HG03175 (cell line): ENCODE data around the gene HYCC1.
A peak's percentile ranks its signal among the peaks of the same experiment; 100 is the strongest.

Experiments
- ATAC-seq: cut with Tn5 transposase; IDR thresholded peaks from one replicate; pipeline ENCODE4 v1.9.1; 2021; ENCODE audit warnings: mild to moderate bottlenecking, moderate library complexity; ENCODE audit not compliant: unreplicated experiment

The HYCC1 gene

GRCh38 chr7:23017309-23017708 lies 3.4 kb upstream of the HYCC1 start:
- no peak for ATAC-seq

- no peak for ATAC-seq
These were observed 2.7 kb upstream of the HYCC1 start for GRCh38 chr7:23016345-23017253.

GRCh38 chr7:23014681-23015080 lies 751 bp upstream of the HYCC1 start:
- ATAC-seq, result no peak

GRCh38 chr7:23012908-23013714 lies 819 bp downstream of the HYCC1 start:
- peak; percentile 10 for ATAC-seq

- no peak for ATAC-seq
These were observed 1.7 kb downstream of the HYCC1 start for GRCh38 chr7:23012186-23012585.

GRCh38 chr7:23011222-23011924 lies 2.6 kb downstream of the HYCC1 start:
- ATAC-seq, result no peak

GRCh38 chr7:23009303-23009702 lies 4.6 kb downstream of the HYCC1 start:
- ATAC-seq, result no peak

- no peak for ATAC-seq
These were observed 9.7 kb downstream of the HYCC1 start for GRCh38 chr7:23004247-23004520.

- no peak for ATAC-seq
These were observed 10.3 kb downstream of the HYCC1 start for GRCh38 chr7:23003505-23004246.

GRCh38 chr7:23002698-23003097 lies 11.2 kb downstream of the HYCC1 start:
- no peak for ATAC-seq

GRCh38 chr7:23001610-23002009 lies 12.3 kb downstream of the HYCC1 start:
- no peak for ATAC-seq

GRCh38 chr7:23000597-23001360 lies 13.2 kb downstream of the HYCC1 start:
- no peak for ATAC-seq

- no peak for ATAC-seq
These were observed 15.4 kb downstream of the HYCC1 start for GRCh38 chr7:22998519-22998896.

- no peak for ATAC-seq
These were observed 15.9 kb downstream of the HYCC1 start for GRCh38 chr7:22997871-22998518.

- no peak for ATAC-seq
These were observed 17.5 kb downstream of the HYCC1 start for GRCh38 chr7:22996470-22996869.

GRCh38 chr7:22995011-22995410 lies 18.9 kb downstream of the HYCC1 start:
- ATAC-seq, result no peak

- peak; percentile 87 for ATAC-seq
These were observed 20.8 kb downstream of the HYCC1 start for GRCh38 chr7:22992874-22993840.

- ATAC-seq, result no peak
These were observed 23.4 kb downstream of the HYCC1 start for GRCh38 chr7:22990588-22990949.
